Tibial nerve (tissue), 4 donors: ENCODE data around the gene FEM1C.

Experiments used
- EP300 ChIP-seq, 2 donors: sonication (generic); formaldehyde crosslinking; IDR thresholded peaks; one replicate each; pipeline ENCODE4 v1.6.1; 2017; ENCODE audit warnings: antibody characterized with exemption in 2 of 2, mild to moderate bottlenecking in 1 of 2
- POLR2A ChIP-seq, 2 donors: fragments of 450-650 bp; IDR thresholded peaks; one replicate each; pipeline ENCODE4 v1.6.1; 2017; ENCODE audit warnings: antibody characterized with exemption in 2 of 2, mild to moderate bottlenecking in 2 of 2, moderate library complexity in 2 of 2
- TF ChIP-seq, protein P1 (sequence below), 5 experiments: fragments of 200-600 bp in 3 of 5; fragments of 450-650 bp in 2 of 5; sonication (generic) in 3 of 5; IDR thresholded peaks; one replicate each; pipeline ENCODE4 v1.5.1; 2016 to 2019; ENCODE audit warnings: antibody characterized with exemption in 5 of 5, mild to moderate bottlenecking in 3 of 5, moderate library complexity in 2 of 5

DNA sequence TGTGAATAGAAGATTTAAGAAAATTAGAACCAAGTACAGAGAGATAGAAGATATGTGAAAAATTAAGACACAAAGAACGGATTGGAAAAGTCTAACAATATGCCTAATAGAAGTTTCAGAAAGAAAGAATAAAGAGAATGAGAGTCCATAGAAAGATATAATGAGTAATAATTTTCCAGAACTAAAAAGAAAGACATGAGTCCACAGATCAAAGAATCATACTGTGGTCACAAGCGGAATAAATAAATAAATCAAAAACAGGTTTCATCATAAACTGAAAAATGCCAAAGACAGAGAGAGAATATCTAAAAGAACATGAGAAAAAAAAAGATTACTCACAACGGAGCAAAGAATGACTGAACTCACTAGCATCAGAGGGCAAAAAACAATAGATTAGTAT, 32.9 kb downstream of the FEM1C start:
- TF ChIP-seq EP300 (IDR thresholded peaks at IDR 0.05) (no peak), POLR2A (IDR thresholded peaks at IDR 0.05) (no peak)
- TF ChIP-seq, protein P1, sequence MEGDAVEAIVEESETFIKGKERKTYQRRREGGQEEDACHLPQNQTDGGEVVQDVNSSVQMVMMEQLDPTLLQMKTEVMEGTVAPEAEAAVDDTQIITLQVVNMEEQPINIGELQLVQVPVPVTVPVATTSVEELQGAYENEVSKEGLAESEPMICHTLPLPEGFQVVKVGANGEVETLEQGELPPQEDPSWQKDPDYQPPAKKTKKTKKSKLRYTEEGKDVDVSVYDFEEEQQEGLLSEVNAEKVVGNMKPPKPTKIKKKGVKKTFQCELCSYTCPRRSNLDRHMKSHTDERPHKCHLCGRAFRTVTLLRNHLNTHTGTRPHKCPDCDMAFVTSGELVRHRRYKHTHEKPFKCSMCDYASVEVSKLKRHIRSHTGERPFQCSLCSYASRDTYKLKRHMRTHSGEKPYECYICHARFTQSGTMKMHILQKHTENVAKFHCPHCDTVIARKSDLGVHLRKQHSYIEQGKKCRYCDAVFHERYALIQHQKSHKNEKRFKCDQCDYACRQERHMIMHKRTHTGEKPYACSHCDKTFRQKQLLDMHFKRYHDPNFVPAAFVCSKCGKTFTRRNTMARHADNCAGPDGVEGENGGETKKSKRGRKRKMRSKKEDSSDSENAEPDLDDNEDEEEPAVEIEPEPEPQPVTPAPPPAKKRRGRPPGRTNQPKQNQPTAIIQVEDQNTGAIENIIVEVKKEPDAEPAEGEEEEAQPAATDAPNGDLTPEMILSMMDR (IDR thresholded peaks at IDR 0.05), result no peak
